ENCODE measurements around the gene CAMK2G.
"Not testable (repeated sequence)": the region's sequence is repeated elsewhere in the genome, so short reads cannot be mapped to it uniquely, and the experiment has no call there.

The CAMK2G gene

DNA sequence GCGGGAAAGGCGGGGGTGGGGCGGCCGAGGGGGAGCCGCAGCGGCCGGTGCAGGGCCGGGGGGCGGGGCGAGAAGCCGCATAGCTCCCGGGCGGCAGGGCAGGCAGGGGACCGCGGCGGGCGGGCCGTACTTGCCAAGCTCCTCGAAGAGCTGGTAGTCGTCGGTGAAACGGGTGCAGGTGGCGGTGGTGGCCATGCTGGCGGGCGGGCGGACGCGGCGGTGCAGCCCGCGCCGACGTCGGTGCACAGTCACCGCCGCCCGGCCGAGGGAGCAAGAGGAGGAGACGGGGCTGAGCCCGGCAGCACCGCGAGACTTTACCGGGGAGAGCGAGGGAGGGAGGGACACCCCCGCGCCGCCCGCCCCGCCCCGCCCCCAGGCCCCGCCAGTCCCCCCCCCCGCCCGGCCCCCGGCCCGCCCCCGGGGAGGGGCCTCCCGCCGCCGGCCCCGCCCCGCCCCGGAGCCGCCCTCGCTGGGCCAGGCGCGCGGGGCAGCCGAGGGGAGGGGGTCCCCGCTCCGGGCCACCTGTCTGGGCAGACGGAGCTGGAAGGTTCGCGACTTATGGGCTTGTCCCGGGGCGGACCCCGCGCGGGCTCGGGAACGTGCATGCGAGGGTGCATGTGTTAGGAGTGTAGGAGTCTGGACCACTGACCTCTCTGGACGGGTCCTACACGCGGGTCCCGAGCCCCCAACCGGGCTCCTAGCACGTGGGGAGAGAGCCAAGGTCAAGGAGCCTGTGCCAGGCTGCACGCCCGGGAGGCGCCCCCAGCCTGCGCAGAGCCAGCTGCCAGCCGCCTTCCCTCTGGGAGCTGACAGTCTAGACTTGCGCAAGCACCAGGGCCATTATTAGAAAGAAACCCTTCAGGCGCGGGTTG is at the start of gene CAMK2G:
CAMK2G (minus strand) TSS at position 289 of the 872 bp plus-strand sequence; CDS start at position 195, 94 bp downstream.
- in situ Hi-C loops (cut with MboI; ENCODE audit: low sequenced_read_pairs, unreplicated experiment) = loop anchor here (25.0 kb wide), 1 partner anchor 213 kb away; no protein-coding TSS in a partner anchor
- TF ChIP-seq, protein P1, sequence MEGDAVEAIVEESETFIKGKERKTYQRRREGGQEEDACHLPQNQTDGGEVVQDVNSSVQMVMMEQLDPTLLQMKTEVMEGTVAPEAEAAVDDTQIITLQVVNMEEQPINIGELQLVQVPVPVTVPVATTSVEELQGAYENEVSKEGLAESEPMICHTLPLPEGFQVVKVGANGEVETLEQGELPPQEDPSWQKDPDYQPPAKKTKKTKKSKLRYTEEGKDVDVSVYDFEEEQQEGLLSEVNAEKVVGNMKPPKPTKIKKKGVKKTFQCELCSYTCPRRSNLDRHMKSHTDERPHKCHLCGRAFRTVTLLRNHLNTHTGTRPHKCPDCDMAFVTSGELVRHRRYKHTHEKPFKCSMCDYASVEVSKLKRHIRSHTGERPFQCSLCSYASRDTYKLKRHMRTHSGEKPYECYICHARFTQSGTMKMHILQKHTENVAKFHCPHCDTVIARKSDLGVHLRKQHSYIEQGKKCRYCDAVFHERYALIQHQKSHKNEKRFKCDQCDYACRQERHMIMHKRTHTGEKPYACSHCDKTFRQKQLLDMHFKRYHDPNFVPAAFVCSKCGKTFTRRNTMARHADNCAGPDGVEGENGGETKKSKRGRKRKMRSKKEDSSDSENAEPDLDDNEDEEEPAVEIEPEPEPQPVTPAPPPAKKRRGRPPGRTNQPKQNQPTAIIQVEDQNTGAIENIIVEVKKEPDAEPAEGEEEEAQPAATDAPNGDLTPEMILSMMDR (IDR thresholded peaks at IDR 0.05; ENCODE audit: borderline replicate concordance, control extremely low read depth, extremely low read depth, insufficient read depth, missing control alignments) = no peak
- DNase-seq (ENCODE audit: low spot score) = peak; percentile 97

DNA sequence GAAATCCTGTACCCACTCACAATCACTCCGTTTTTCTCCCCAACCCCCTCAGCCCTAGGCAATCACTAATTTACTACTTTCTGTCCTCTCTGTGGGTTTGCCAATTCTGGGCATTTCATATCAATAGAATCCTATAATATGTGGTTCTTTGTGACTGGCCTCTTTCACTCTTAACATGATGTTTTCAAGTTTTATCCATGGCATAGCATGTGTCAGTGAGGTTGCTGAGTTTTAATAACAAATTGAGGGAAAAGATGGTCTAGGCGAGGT is 48.4 kb upstream of the CAMK2G start:
- TF ChIP-seq, protein P1 (IDR thresholded peaks at IDR 0.05; ENCODE audit: borderline replicate concordance, control extremely low read depth, extremely low read depth, insufficient read depth, missing control alignments) = no peak
- in situ Hi-C loops (cut with MboI; ENCODE audit: low sequenced_read_pairs, unreplicated experiment) = no loop called here
- no peak for DNase-seq (ENCODE audit: low spot score)

DNA sequence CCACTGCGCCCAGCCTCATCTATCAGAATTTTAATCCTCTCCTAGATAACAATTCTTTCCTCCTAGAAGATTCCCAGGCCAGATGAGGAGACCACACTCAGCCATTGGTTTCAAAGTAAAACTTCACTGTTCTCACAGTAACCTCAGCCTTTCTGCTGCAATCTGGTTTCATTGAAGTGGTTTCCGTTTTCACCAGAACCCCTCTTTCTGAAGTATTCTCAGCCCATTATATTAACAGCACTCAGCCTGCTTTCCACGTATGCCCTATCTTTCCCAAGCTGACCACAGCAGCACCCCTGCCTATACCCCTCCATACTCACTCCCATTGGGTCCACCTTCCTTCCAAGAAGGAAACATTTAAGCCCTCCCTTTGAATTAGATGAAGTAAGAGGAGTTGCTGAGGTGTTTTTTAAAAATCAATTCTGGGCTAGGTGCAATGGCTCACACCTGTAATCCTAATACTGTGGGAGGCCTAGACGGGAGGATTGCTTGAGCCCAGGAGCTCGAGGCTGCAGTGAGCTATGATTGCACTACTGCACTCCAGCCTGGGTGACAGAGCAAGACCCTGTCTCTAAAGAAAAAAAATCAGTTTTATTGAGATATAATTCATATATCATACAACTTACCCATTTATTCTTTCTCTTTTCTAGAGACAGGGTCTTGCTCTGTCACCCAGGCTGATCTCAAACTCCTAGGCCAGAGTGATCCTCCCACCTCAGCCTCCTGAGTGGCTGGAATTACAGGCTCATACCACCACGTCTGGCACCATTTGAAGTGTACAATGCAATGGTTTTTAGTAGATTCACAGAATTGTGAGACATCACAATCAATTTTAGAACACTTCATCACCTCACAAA is 47.9 kb upstream of the CAMK2G start:
- DNase-seq (ENCODE audit: low spot score) = peak; percentile 62
- TF ChIP-seq, protein P1 (IDR thresholded peaks at IDR 0.05; ENCODE audit: borderline replicate concordance, control extremely low read depth, extremely low read depth, insufficient read depth, missing control alignments) = no peak
- in situ Hi-C loops (cut with MboI; ENCODE audit: low sequenced_read_pairs, unreplicated experiment) = no loop called here

DNA sequence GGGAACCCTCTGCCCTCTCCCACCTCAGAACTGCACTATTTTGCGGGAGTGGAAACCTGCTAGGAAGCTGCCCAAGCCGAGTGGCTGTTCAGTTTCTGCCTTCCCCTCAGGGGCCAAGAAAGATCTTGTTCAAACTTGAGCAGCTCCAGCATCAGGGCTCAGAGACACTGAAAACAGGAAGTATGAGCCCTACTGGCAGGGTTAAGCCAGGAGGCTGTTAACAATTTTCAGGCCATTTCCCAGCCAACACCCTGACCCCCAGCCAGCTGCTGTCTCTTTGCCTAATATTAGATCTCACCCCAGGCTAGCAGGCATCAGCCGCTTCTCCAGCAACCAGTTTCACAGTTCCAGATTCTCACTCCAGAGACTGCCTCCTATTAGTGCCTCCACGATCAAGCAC is 45.7 kb upstream of the CAMK2G start:
- in situ Hi-C loops (cut with MboI; ENCODE audit: low sequenced_read_pairs, unreplicated experiment) = no loop called here
- DNase-seq (ENCODE audit: low spot score) = peak; percentile 61
- TF ChIP-seq, protein P1 (IDR thresholded peaks at IDR 0.05; ENCODE audit: borderline replicate concordance, control extremely low read depth, extremely low read depth, insufficient read depth, missing control alignments) = no peak

DNA sequence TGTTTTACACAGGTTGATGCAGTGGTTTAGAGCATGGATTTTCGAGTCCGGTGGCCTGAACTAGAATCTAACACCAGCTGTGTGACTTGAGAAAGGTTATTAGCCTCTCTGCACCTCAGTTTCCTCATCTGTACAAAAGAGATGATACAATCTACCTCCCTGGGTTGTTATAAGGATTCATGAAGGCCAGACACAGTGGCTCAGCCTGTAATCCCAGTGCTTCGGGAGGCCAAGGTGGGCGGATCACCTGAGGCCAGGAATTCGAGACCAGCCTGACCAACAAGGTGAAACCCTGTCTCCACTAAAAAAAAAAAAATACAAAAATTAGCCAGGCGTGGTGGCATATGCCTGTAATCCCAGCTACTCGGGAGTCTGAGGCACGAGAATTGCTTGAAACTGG is 45.1 kb upstream of the CAMK2G start:
- DNase-seq (ENCODE audit: low spot score); in situ Hi-C loops (cut with MboI; ENCODE audit: low sequenced_read_pairs, unreplicated experiment): not testable (repeated sequence)

DNA sequence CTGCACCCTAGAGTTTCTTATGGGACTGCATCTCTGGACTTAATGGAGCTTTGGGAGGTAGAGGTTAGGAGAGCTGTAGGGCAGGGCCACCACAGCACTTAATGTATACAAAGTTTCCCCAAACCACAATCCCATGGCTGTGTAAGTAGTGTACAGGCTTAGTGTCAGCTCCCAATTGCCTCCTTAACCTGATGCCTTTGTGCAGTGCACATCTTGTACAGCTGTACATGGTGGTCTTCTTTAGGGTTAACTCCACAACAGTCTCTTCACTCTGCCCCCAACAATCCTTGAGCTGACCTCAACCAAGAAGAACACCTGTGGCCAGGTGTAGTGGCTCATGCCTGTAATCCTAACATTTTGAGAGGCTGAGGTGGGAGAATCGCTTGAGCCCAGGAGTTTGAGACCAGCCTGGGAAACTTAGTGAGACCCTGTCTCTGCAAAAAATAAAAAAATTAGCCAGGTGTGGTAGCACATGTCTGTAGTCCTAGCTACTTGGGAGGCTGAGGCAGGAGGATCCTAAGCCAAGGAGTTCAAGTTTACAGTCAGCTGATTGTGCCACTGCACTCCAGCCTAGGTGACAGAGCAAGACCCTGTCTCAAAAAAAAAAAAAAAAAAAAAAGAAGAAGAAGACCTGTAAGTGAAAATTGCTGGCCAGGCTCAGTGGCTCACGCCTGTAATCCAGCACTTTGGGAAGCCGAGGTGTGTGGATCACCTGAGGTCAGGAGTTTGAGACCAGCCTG is 43.4 kb upstream of the CAMK2G start:
- in situ Hi-C loops (cut with MboI; ENCODE audit: low sequenced_read_pairs, unreplicated experiment) = no loop called here
- DNase-seq (ENCODE audit: low spot score) = no peak
- TF ChIP-seq, protein P1 (IDR thresholded peaks at IDR 0.05; ENCODE audit: borderline replicate concordance, control extremely low read depth, extremely low read depth, insufficient read depth, missing control alignments) = no peak

All from GM13976 (cell line).